Adrenal gland (tissue), 12 donors: Measurements from ENCODE around the gene CACNB4. TPM values are rescaled to one million over a fixed set of nuclear protein-coding genes. Genes with fewer than 3 reads are reported as not detected.

Experiments
- DNase-seq, 7 donors: peaks; one replicate each; pipeline ENCODE4 v3.0.0-alpha.2; 2019 to 2020
- H3K27ac ChIP-seq, 5 donors: fragments of 200-600 bp; sonication (generic) in 4 of 5; 1 replicate in 3 of 5; 2 replicates in 2 of 5; pipeline versions ENCODE4 v1.5.1 to v1.8.0; 2016 to 2020; ENCODE audit warnings: mild to moderate bottlenecking in 1 of 5
- H3K27me3 ChIP-seq: fragments of 200-600 bp; 2 replicates; pipeline ENCODE4 v1.8.0; 2021
- H3K36me3 ChIP-seq, 2 donors: fragments of 200-600 bp; replicated peaks in 1 of 2; 1 replicate in 1 of 2; 2 replicates in 1 of 2; pipeline versions ENCODE4 v1.5.1 to v1.8.0; 2018 to 2022
- H3K4me1 ChIP-seq, 2 donors: fragments of 200-600 bp; replicated peaks in 1 of 2; 1 replicate in 1 of 2; 2 replicates in 1 of 2; pipeline versions ENCODE4 v1.5.1 to v1.8.0; 2018 to 2021
- H3K4me3 ChIP-seq, 4 donors: fragments of 200-600 bp; sonication (generic) in 3 of 4; one replicate each; pipeline ENCODE4 v1.5.1; 2016 to 2018
- H3K9me3 ChIP-seq, 3 donors: fragments of 200-600 bp; sonication (generic) in 1 of 3; replicated peaks in 1 of 3; 1 replicate in 2 of 3; 2 replicates in 1 of 3; pipeline versions ENCODE4 v1.5.1 to v1.8.0; 2016 to 2021
- CTCF ChIP-seq, 6 experiments: fragments of 450-650 bp in 4 of 6; fragments of 200-600 bp in 2 of 6; sonication (generic) in 1 of 6; IDR thresholded peaks; 1 replicate in 5 of 6; 2 replicates in 1 of 6; pipeline versions ENCODE4 v1.5.1 to v1.8.0; 2016 to 2021; ENCODE audit warnings: antibody characterized with exemption in 6 of 6, mild to moderate bottlenecking in 2 of 6, moderate library complexity in 1 of 6
- POLR2A ChIP-seq, 2 donors: fragments of 450-650 bp; IDR thresholded peaks; one replicate each; pipeline ENCODE4 v1.6.1; 2017; ENCODE audit warnings: antibody characterized with exemption in 2 of 2, mild to moderate bottlenecking in 2 of 2, moderate library complexity in 1 of 2
- WGBS, 4 donors: extraction: QIAGEN DNeasy Blood & Tissue Kit in 2 of 4; methylation state at CpG; one replicate each; pipeline versions ENCODE4 v1.1.5 to v1.1.7; 2013 to 2017; 5-methylcytosine and 5-hydroxymethylcytosine counted together
- intact Hi-C, 2 donors: fragments of 100-400 bp; cut with DNase I; formaldehyde crosslinking; loops; one replicate each; pipeline versions ENCODE4 v1.14.1 to v1.15.0; 2022 to 2023
- polyA plus RNA-seq, 3 donors: library from polyadenylated mRNA; stranded (reverse); fragments of 200-250 nt in 2 of 3; fragments of 350-450 nt in 1 of 3; fragmentation: Illumina TruSeq in 1 of 3; extraction: RNeasy Lipid Tissue Mini Kit (QIAGEN cat#74804) in 1 of 3; gene quantifications; one replicate each; pipeline ENCODE4 v1.2.3, GENCODE V29; 2013 to 2014
- total RNA-seq, 9 donors: library from RNA; depleted of rRNA in 4 of 9; stranded (reverse); fragments of >200 nt in 4 of 9; fragments of 120-200 nt in 1 of 9; fragmentation: NEBNext Ultra II Directional in 1 of 9; extraction: Animal tissue kit (Norgen Biotek cat#: 25700) in 1 of 9; gene quantifications; one replicate each; pipeline versions ENCODE4 v1.1.0 to v1.2.4, GENCODE V29; 2013 to 2023
- donor health status: healthy with polysubstance abuse.
- donor health status: Bipolar disorder and iron deficiency.
- donor health status: DM: yes; HTN: yes; CAD: no.
- donor health status: DM: no; HTN: no; CAD: no.
- donor health status: DM: no; HTN: no; CAD: no.
- donor health status: DM: yes; HTN: yes; CAD: no.

The CACNB4 gene
- total and polyA plus RNA-seq, 12 donors = 0.60 to 8.5 (median 1.9) TPM

DNA sequence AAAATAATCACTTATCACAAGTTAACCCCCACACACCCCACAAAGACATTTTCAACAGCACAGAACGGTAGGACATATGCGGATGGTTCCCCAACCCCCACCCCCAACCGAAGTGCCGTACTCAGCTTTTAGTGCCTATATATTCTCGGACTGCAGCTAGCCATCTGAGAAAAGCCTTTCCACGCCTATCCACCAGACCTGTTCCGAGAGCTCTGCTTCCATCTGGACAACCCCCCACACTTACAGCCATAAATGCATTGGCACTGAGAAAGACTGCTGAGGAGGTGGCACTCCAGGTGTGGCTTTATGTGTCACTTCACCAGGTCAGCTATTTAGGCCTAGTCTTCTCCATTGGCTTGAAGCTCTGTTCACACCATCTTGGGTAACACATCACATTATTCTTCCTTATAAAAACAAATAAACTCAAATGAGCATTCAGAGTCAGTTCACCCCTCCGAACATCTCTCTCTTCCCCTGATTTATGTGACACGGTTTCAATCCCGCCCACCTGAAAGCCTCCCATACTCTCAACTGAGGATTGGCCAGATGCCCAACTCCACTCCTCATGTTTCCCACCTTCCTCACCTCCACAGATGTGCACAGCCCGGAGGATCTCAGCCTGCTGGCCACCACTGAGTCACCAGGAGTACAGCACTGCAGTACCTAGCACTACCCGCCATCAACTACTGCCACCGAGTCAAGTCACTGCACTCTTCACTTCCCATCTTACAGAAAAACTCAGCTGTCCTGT, 127.4 kb downstream of the CACNB4 start:
- Histone ChIP-seq H3K4me3 (no peak overlapping the region), H3K4me1 (no peaks in the 10 kb centered on the region), H3K36me3 (no peaks in the 10 kb centered on the region), H3K27me3 (no peaks in the 10 kb centered on the region), H3K27ac (no peak overlapping the region), H3K9me3 (no peaks in the 10 kb centered on the region)
- DNase-seq = no peak
- intact Hi-C loops = no loop called here
- TF ChIP-seq CTCF (IDR thresholded peaks at IDR 0.05) (no peak), POLR2A (IDR thresholded peaks at IDR 0.05) (no peak)
- WGBS, 4 donors = 94 to 98% (median 96%) methylated on average over 13 of the region's 13 CpGs

GRCh38 chr2:151968770-151969470, 129.9 kb downstream of the CACNB4 start:
- TF ChIP-seq POLR2A (IDR thresholded peaks at IDR 0.05) (no peak), CTCF (IDR thresholded peaks at IDR 0.05) (no peak)
- Histone ChIP-seq H3K27ac (no peak overlapping the region), H3K36me3 (no peaks in the 10 kb centered on the region), H3K27me3 (no peaks in the 10 kb centered on the region), H3K9me3 (no peaks in the 10 kb centered on the region), H3K4me3 (no peak overlapping the region), H3K4me1 (no peaks in the 10 kb centered on the region)
- 83 to 96% (median 94%) methylated on average over 4 of the region's 4 CpGs for WGBS, 4 donors
- no peak for DNase-seq
- intact Hi-C loops = no loop called here

GRCh38 chr2:151967829-151968722, 130.8 kb downstream of the CACNB4 start:
- no peak overlapping the region for H3K4me3 ChIP-seq
- H3K27me3 ChIP-seq = no peaks in the 10 kb centered on the region
- H3K4me1 ChIP-seq = no peaks in the 10 kb centered on the region
- TF ChIP-seq CTCF (IDR thresholded peaks at IDR 0.05) = no peak
- TF ChIP-seq POLR2A (IDR thresholded peaks at IDR 0.05) = no peak
- no peaks in the 10 kb centered on the region for H3K36me3 ChIP-seq
- no peak for DNase-seq
- no peak overlapping the region for H3K27ac ChIP-seq
- 84 to 91% (median 90%) methylated on average over 11 of the region's 11 CpGs for WGBS, 4 donors
- no peaks in the 10 kb centered on the region for H3K9me3 ChIP-seq
- intact Hi-C loops = no loop called here

DNA sequence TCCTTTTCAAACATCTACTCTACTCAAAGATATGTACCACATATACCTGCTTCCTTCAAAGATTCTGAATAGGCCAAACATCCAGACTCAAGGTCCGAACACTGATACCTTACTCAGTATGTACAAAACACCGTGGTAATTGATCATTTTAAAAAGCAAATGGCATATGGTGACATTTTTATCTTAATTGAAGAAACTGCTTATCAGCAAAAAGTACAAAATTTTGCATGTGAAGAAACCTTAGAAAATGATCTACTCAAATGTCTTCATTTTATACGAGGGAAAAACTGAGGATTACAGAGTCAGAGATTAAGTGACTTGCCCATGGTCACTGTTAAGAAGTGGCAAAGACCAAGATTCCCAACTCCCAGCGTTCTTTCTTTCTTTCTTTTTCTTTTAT, 133.0 kb downstream of the CACNB4 start:
- no peak overlapping the region for H3K27ac ChIP-seq
- no peak for TF ChIP-seq CTCF (IDR thresholded peaks at IDR 0.05)
- no peak for TF ChIP-seq POLR2A (IDR thresholded peaks at IDR 0.05)
- no peak for DNase-seq
- no peaks in the 10 kb centered on the region for H3K9me3 ChIP-seq
- intact Hi-C loops = no loop called here
- 92 to 97% (median 94%) methylated on average over 4 of the region's 4 CpGs for WGBS, 4 donors
- no peaks in the 10 kb centered on the region for H3K4me1 ChIP-seq
- H3K27me3 ChIP-seq = no peaks in the 10 kb centered on the region
- no peak overlapping the region for H3K4me3 ChIP-seq
- no peaks in the 10 kb centered on the region for H3K36me3 ChIP-seq
